ENCODE data around the gene KRT33B.
"Not testable (repeated sequence)": the region's sequence is repeated elsewhere in the genome, so short reads cannot be mapped to it uniquely, and the experiment has no call there.

DNA sequence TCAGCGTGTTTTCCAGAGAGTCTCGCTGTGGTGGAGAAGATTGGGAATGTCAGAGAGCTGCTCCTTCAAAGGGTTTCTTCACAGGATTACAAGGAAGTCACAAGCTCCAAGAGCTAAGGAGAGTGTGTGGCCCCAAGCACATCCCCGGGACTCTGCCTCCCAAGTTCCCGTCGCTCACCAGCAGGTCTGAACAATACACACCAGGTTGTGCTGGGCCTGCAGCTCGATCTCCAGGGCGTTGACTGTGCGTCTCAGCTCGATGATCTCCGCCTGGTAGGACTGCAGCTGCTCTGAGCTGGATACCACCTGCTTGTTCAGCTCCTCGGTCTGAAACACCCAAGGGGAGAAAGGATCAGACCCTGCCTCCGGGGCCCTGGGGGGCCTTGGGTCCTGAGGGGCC lies 25.4 kb upstream of the KRT33B start:
- TF ChIP-seq TAF1 (IDR thresholded peaks at IDR 0.05; ENCODE audit: low read depth, low read length); MAFK (IDR thresholded peaks at IDR 0.05; ENCODE audit: low read depth, low read length); EZH2 (IDR thresholded peaks at IDR 0.05; ENCODE audit: low read depth, low read length, severe bottlenecking); RFX5 (IDR thresholded peaks at IDR 0.05; ENCODE audit: borderline replicate concordance, low read depth, low read length); POLR2A (IDR thresholded peaks at IDR 0.05; ENCODE audit: control extremely low read depth in 1 of 2, low read depth in 2 of 2, low read length in 2 of 2); JUND (IDR thresholded peaks at IDR 0.05; ENCODE audit: low read length); TEAD4 (IDR thresholded peaks at IDR 0.05; ENCODE audit: low read depth, low read length); TCF12 (IDR thresholded peaks at IDR 0.05; ENCODE audit: low read depth, low read length); FOSL1 (IDR thresholded peaks at IDR 0.05; ENCODE audit: insufficient read depth, low read depth, low read length): not testable (repeated sequence)
- TF ChIP-seq, protein P1, sequence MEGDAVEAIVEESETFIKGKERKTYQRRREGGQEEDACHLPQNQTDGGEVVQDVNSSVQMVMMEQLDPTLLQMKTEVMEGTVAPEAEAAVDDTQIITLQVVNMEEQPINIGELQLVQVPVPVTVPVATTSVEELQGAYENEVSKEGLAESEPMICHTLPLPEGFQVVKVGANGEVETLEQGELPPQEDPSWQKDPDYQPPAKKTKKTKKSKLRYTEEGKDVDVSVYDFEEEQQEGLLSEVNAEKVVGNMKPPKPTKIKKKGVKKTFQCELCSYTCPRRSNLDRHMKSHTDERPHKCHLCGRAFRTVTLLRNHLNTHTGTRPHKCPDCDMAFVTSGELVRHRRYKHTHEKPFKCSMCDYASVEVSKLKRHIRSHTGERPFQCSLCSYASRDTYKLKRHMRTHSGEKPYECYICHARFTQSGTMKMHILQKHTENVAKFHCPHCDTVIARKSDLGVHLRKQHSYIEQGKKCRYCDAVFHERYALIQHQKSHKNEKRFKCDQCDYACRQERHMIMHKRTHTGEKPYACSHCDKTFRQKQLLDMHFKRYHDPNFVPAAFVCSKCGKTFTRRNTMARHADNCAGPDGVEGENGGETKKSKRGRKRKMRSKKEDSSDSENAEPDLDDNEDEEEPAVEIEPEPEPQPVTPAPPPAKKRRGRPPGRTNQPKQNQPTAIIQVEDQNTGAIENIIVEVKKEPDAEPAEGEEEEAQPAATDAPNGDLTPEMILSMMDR (IDR thresholded peaks at IDR 0.05; ENCODE audit: control extremely low read depth in 1 of 3, insufficient read depth in 1 of 3, low read depth in 1 of 3, low read length in 3 of 3), result not testable (repeated sequence)
